Ishikawa (cell line): ENCODE data around the gene TBC1D13.

Experiments
- CEBPB ChIP-seq: IDR thresholded peaks from 2 replicates; pipeline ENCODE4 v1.6.1; 2012
- EGR1 ChIP-seq: IDR thresholded peaks from 2 replicates; pipeline ENCODE4 v1.6.1; 2012
- EP300 ChIP-seq: IDR thresholded peaks from 2 replicates; pipeline ENCODE4 v1.6.1; 2012; ENCODE audit warnings: borderline replicate concordance
- FOXM1 ChIP-seq: IDR thresholded peaks from 2 replicates; pipeline ENCODE4 v1.6.1; 2012; ENCODE audit warnings: low read depth, borderline replicate concordance
- RAD21 ChIP-seq: IDR thresholded peaks from 2 replicates; pipeline ENCODE4 v1.6.1; 2012; ENCODE audit warnings: low read depth
- TAF1 ChIP-seq: IDR thresholded peaks from 2 replicates; pipeline ENCODE4 v1.6.1; 2012; ENCODE audit warnings: low read depth, mild to moderate bottlenecking
- TCF12 ChIP-seq: IDR thresholded peaks from 2 replicates; pipeline ENCODE4 v1.6.1; 2012; ENCODE audit warnings: low read depth
- TEAD4 ChIP-seq: IDR thresholded peaks from 2 replicates; pipeline ENCODE4 v1.6.1; 2012
- YY1 ChIP-seq: IDR thresholded peaks from 2 replicates; pipeline ENCODE4 v1.6.1; 2012; ENCODE audit warnings: low read depth
- TF ChIP-seq, protein P1 (sequence below): IDR thresholded peaks from 2 replicates; pipeline ENCODE4 v1.6.1; 2012

GRCh38 chr9:128823903-128824406 is 36.9 kb downstream of the TBC1D13 start:
- TF ChIP-seq TEAD4 (no peak), EP300 (no peak), CEBPB (no peak), TCF12 (no peak), RAD21 (no peak), EGR1 (no peak), YY1 (no peak), TAF1 (no peak), FOXM1 (no peak)
- TF ChIP-seq, protein P1, sequence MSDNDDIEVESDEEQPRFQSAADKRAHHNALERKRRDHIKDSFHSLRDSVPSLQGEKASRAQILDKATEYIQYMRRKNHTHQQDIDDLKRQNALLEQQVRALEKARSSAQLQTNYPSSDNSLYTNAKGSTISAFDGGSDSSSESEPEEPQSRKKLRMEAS: no peak
